Right renal cortex interstitium (tissue), 3 donors: ENCODE measurements around the gene SRSF10. TPM values are rescaled to one million over a fixed set of nuclear protein-coding genes. Genes with fewer than 3 reads are reported as not detected.
"Not testable (repeated sequence)": the region's sequence is repeated elsewhere in the genome, so short reads cannot be mapped to it uniquely, and the experiment has no call there.

Experiments used
- DNase-seq, 3 donors: peaks; one replicate each; pipeline ENCODE4 v3.0.0-alpha.2; 2013; ENCODE audit warnings: low read depth in 3 of 3, low spot score in 2 of 3
- polyA plus RNA-seq, 3 donors: library from polyadenylated mRNA; unstranded; fragments of 120-200 nt; gene quantifications; one replicate each; pipeline ENCODE4 v1.2.1, GENCODE V29; 2013; ENCODE audit not compliant: insufficient read length in 3 of 3

Gene SRSF10
- polyA plus RNA-seq, 3 donors: 208 to 223 (median 216) TPM

DNA sequence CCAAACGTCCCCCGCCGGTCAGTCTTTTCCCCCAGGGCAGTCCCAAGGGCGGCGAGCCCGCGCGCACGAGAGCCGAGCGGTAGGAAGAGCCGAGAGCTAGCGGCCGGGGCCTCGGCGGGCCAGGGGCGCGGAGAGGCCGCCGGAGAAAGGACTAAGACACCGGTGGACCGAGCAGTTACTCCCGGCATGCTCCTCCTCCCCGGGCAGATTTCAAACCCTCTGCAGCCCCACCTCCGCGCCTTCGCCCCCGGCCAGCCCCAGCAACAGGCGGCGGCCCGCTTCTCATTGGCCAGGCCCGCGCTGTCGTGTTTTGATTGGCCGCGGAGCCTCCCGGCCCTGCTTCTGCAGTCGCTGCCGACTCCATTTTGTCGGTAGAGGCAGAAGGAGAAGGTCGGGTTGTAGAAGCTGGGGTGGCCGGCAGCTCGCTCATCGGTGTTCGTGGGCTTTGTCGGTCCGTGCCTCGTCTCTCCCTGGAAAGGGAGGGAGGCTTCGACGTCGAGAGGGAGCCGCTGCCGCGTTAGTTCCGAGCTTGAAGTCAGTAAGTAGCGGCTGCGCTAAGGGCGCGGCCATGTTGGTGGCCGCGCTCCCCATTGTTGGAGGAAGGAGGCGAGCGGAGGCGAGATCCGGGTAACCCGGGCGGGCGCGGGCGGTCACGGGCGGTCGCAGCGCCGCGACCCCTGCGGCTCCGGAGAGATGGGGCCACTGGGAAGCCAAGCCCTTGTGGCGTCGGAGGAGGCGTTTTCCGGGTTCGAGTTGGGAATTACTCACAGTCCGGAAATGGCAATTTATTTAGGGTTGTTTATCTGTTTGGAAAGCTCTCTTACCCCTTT lies 20.5 kb downstream of the SRSF10 start, which contains the start of gene PNRC2:
Gene PNRC2, plus strand, starts transcription at position 368 of the 830 bp plus-strand sequence. CDS start 1,630 bp downstream, outside the sequence.
- DNase-seq: peak; percentile 89 to 94 (median 90)

DNA sequence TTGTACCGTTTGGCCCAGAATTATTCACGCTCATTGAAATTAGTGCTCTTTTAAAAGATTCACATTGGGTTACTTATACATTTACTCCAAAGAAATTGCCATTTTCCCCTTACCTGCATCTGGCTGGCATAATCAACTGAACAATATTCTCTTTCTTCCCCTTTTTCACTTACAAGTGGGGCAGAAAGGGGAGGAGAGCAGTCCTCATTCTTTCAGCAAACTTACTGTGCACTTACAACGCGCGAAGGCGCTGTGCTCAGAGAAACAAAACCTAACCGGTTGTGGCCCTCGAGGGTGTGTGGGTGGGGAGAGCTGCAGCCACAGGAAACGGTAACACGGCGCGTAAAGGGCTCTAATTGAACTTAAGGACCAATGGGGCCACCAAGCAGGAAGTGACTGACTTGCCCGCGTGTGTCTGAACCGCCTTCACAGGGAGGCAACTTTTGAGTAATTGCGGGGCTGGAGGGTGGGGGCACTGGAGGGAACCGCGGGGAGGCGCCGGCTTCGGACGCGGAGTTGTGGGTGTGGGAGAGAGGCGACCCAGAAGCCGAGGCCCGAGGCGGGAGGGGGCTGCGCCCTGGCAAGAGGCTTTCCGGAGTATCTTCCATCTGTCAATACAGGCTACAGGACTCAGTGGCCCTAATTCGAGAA lies 21.2 kb downstream of the SRSF10 start:
- peak; percentile 72 to 81 (median 74) for DNase-seq

DNA sequence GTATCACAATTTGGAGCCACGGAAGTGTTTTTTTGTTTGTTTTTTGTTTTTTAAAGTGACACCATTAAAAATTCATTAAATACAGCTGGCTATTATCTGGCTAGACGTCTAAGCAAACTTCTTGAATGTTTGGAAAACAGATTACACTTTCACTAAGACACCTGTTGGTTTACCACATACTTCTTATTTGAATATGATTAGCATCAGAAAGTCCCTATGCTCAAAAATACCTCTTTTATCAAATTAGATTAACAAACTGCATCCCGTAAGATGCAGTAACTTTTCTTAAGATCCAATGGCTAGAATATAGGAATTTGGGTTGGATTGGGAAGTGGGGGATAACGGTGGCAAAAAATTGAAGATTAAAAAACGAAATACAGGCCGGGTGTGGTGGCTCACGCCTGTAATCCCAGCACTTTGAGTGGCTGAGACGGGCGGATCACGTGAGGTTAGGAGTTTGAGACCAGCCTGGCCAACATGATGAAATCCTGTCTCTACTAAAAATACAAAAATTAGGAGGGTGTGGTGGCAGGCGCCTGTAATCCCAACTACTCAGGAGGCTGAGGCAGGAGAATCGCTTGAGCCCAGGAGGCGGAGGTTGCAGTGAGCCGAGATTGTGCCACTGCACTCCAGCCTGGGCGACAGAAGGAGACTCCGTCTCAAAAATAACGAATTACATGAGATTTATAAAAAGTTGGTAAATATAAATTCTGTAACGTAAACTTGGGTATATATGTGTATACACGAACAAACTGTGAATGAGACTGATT lies 21.9 kb downstream of the SRSF10 start:
- DNase-seq: not testable (repeated sequence)

DNA sequence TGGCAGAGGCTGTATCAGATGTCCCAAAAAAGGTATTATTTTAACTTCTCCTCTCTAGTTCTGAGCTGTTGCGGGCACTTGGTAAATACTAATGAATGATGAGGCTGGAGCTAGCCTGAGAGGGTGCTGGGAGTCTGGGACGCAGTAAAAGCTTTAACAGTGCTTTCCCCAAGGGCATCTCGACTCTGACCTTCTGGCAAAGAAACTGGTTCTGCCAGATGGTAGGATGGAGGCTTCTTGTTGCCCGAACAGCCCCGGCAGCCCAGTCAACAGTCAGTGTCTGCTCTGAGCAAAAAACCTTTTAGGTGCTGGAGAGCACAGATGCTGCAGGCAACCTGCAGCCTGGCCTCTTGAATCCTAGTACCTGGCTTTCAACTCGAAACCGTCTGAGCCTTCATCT lies 23.0 kb downstream of the SRSF10 start:
- no peak for DNase-seq

DNA sequence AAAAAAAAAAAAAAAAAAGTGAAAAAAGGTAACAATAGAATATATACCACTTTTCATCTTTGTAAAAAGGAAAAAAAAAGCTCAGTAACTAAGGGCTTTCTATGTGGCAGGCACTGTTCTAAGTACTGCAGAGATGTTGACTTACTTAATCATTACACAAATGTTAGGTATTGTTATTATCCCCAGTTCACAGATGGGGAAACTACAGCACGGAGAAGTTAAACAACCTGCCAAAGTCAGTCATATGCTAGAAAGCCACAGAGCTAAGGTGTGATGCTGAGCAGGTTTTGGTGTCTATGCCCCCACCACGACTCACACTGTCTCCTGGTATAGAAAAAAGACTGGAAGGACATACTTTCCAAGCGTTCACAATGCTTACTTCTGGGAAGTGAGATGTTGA lies 27.1 kb downstream of the SRSF10 start:
- DNase-seq: no peak

DNA sequence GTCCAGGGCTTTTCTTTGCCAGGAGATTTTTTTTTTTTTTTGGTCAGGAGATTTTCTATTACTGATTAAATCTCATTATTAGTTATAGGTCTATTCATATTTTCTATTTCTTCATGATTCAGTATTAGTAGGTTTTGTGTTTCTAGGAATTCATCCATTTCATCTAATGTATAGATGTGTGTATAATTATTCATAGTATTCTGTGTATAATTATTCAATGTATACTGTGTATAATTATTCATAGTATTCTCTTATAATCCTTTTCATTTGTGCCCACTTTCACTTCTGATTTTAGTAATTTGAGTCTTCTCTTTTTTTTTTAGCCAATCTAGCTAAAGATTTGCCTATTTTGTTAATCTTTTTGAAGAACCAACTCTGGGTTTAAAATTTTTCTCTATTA lies 32.8 kb downstream of the SRSF10 start:
- no peak for DNase-seq

DNA sequence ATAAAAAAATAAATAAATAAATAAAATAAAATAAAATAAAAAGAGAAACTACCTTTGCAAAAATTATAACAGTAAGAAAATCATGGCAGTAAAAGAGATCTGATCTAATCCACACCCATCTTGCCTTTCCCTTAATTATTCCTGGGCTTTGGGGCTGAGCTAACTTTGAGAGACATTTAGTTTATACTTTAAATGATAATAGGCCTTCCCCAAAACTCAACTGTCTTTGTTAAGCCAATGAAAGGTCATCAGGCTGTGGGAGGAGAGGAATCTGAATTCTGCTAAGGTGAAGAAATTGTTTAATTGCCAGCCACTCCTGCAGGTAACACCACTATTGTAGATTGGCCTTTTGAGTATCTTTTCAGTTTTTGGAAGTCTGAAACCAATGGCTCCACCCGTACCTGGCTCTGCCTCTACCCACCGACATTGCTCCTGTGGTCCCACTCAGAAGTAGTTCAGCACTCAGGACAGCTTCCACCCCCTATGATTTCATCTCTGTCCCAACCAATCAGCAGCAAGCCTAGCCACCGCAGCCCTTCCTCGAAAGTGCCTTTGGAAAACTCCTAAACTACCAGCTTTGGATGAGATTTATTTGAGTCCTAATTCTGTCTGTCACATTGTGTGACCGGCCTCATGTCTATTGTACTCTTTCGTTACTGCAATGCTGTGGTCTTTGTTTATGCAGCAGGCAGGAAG lies 43.5 kb downstream of the SRSF10 start:
- DNase-seq: no peak

DNA sequence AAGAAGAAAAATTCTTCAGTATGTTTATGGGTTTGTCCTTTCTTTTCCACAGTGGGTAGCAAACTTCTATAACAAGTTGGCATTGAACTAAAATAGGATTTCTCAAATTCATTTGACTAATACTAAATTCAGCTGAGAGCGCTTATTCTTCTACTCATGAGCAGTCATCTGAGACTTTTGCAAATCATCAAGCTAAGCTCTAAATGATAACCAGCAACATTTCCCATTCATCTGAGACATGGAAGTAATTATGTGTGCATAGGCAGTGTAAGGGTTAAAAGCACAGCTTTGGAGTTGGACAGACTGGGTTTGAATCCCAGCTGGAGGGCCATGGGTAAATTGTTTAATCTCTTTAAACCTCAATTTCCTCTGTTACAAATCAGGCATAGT lies 48.6 kb downstream of the SRSF10 start:
- no peak for DNase-seq

DNA sequence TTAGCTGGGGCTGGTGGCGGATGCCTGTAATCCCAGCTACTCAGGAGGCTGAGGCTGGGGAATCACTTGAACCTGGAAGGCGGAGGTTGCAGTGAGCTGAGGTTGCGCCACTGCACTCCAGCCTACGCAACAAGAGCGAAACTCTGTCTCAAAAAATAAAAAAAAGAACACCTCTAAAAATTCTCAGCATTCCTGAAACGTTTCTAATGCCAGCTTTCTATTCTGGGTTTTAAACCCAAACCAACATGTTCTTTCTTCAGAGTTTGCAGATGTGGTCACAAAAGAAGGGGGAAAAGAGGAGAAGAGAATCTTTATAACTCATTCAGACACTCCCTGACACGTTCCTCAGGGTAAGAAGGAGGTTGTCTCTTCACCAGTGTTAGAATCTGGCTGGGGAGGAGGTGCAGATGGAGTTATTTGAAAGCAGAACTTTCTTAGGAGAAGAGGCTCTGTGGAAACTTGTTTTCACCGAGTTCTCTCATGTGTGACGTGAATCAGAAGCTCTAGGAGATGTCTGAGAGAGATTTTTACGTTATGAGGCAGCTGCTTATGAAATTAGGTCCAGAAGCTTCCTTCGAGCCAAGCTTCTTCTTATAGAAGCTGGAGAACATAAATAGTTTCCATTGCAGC lies 49.2 kb downstream of the SRSF10 start:
- no peak for DNase-seq

DNA sequence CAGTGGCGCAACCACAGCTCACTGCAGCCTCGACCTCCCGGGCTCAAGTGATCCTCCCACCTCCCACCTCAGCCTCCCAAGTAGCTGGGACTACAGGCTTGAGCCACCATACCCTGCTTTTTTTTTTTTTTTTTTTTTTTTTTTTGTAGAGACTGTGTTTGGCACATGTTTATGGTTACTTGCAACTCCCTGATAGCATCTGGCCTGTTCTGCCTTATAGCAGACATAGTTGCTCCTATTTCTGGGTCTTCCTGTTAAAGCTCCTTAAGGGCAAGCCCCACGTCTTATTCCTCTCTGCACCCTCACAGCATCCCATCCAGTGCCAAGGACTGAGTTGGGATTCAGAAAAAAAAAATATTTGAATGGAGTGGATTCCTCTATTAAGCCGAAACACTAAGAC lies 49.9 kb downstream of the SRSF10 start:
- DNase-seq: no peak

DNA sequence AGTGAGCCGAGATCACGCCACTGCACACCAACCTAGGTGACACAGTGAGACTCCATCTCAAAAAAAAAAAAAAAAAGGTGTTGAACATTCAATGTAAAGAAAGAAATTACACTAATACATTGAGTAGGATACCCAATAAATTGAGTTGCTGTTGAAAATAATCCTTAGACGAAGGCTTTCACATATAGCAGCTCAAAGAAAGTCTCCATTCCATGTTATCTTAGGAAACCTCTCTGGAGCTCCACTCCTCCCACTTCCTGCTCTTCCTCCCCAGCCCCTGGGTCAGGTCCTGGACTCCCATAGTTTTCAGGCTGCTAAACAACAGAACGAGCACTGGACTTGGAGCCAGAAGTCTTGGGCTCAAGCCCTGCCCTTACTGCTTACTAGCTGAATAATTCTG lies 51.3 kb downstream of the SRSF10 start:
- DNase-seq: no peak

DNA sequence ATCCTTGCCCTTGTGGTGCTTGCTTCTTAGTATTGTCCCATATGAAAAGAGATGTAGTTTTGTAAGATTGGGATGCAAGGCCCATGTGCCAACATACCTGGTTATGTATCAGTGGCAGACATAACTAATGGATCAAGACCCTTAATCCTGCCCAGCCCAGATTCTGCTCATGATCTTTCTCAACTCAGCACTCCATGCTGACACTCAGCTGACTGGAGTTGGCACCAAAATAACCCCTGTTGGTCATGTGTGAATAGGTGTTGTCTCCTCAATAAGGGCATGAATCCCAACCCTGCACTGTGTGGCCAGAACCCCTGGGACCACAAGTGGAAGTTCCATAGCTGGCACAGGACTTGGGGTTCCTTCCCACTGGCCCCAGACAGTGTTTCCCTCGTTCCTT lies 53.0 kb downstream of the SRSF10 start:
- DNase-seq: no peak

DNA sequence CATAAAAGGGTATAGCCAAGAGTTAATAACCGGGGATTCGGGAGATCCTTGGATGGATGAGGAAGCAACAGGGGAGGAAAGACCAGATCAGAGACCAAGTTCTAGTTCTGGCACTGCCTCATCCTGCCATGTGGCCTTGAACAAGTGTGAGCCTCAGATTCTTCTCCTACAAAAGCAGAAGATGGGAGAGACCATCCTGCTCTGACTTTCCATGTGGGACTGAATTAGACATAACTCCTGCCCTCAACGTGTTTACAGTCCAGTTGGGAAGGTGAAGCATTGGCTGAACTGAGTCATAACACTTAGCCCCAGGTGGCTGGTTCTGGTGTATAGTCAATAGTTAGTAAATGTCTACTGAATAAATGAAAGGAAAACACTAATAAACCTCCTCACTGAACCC lies 54.8 kb downstream of the SRSF10 start:
- DNase-seq: no peak

DNA sequence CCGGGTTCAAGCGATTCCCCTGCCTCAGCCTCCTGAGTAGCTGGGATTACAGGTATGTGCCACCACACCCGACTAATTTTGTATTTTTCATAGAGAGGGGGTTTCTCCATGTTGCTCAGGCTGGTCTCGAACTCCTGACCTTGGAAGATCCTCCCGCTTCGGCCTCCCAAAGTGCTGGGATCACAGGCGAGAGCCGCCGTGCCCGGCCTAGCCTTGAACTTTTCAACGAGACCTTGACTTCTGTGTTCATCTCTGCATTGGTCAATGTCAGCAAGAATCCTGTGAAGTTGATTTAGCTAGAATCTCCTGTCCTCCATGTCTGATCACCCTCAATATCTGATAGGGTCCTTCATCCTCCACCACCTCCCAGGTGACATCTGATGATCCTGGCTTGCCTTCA lies 55.5 kb downstream of the SRSF10 start:
- DNase-seq: no peak

DNA sequence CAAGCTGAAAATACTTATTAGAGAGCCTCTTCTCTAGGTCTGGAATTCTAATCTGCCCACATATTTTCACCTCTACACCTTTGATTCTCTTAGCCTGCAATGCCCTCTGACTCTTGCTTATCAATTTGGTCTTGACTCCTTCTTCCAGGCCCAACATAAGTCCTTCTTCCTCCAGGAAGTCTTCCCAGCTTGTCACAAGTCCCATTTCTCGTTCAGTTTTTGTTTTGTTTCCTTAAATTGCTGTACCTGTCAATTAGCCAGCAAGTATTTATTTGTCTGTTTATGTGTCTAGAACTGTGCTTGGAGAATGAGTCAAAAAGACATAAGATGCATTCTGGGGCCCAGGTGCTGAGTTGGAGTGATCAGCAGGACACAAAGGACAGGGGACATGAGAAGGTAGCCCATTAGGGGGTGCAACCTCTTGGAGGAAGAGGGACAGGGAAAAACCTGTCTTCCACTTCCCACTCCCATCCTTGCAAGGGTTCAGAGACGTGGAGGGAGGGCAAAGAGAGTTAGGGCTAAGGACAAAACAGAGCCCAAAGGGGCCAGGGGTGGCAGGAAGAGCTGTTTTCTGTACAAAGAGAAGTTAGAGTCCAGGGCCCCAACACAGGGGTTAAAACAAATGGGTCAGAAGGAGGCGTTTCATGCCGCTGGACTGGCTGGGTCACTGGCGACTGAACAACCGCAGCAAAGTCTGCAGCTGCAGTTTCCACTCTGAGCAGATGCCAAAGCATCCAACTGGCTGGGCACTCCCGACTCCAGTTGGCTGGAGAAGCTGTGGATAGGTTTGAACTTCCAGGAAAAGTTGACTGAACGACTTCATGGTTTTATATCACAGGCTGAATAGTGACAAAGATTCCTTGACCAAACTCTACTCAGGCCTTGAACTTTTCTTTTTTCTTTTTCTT lies 56.3 kb downstream of the SRSF10 start:
- DNase-seq: no peak

DNA sequence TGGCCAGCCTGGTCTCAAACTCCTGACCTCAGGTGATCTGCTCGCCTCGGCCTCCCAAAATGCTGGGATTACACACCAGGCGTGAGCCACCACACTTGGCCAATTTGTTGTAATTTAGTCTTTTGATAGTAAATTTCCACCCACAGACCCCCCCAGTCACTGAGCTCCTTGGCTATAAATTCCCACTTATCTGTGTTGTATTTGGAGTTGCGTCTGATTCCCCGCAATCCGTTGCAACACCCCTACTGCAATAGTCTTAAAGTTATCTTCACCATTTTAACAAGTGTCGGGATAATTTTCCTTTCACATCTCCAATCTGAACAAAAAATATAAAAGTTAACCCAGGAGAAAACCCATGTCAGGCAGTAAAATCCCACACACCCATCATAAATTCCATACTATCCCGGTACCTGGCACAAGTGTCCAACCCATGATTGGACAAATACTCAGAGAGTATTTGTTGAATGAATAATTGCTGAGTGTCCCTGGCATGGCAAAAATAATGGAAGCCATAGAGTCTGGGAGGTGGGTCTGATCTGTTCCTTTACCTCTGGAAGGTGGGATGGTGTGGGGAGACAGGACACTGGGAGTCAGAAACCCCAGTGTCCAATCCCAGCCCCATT lies 57.7 kb downstream of the SRSF10 start:
- DNase-seq: no peak

DNA sequence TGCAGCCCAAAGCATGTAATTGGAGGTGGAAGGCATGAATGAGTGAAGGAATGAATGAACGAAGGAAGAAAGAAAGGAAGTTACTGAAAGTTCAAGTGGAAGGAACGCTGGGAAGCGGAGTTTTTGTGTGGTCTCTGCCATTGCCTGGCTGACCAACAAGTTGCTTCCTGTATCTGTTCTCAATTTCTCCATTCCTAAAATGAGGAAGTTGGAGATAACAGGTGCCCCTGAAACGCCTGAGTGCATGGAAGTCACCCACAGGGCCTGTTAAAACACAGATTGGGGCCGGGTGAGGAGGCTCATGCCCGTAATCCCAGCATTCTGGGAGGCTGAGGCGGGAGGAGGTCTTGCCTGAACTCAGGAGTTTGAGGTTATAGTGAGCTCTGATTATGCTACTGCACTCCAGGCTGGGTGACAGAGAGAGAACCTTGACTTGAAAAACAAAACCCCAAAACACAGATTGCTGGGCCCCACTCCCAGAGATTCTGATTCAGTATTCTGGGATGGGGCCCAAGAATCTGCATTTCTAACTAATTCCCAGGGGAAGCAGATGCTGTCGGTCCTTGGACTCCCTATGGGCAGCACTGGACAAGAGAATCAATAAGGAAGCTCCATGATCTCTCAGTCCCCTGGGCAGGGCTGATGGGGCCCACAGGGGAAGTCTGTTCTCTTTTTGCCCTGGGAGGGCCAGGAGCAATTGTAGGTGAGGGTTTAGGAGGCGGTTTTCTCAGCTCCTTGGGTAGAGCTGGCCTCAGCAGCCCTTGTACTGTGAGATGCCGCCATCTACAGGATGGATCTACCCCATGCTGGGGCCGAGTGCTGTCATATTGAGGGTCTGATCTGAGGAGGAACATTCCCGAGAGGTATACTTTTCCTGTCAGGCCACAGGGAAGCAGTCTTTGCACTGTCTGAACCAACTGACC lies 63.7 kb downstream of the SRSF10 start:
- DNase-seq: peak in 2 of 3 donors; percentile 27 to 59

DNA sequence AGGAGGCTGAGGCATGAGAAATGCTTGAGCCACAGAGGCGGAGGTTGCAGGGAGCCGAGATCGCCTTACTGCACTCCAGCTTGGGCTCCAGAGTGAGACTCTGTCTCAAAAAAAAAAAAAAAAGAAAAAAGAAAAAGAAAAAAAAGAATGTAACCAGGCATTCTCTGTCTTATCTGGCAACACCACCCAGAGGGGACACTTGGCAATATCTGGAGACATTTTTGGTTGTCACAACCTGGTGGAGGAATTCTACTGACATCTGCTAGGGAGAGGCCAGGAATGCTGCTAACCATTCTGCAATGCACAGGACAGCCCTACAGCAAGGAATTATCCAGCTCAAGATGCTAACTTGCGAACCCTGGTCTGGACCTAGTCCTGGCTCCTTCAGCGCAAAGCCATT lies 64.7 kb downstream of the SRSF10 start:
- no peak for DNase-seq
